Measurements from ENCODE around the gene KLHL9. TPM values are rescaled to one million over a fixed set of nuclear protein-coding genes. Genes with fewer than 3 reads are reported as not detected.

KLHL9 gene
- total and polyA plus RNA-seq, 4 experiments from 2014 or later: 14.3 to 40.1 (median 28.4) TPM

DNA sequence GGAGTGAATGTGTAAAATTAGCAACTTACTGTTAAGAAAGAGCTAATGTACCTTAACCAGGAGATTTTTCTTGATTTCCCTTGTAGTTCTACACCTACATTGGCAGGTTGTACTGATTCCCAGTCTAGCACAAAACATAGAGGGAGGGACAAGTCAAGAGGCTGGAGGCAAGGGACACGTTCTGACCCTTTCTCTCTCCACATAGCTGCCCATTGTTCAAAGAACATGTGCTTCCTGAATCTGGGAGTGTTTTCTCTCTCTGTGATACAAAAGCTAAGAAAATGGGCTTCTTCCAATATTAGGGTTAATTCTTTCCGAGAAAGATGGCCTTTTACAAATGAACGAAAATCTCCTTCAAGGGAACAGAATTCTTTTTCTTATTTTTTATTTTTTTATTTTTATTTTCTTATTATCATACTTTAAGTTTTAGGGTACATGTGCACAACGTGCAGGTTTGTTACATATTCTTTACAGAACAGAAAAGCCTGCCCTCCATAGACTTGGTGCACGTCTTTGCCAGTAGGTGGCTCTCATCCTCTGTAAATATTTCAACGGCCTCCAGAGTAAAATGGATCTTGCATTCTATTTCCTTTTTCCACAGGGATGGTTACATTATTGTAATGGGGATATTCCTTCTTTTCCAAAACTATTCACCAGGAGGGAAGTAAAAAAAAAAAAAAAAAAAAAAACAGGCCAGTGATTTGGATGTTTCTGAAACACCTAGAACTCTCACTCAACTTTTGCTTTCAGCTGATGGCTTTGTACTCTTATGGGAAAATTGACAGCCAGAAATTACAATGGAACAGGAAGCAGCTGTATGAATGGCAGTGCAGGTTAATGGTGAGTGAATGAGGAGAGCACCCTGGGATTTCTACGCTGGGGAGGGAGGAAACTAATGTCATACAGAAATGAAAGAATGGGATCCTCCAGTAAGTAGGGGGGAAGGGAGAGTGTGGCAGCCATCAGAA is 17.0 kb downstream of the KLHL9 start:
- POLR2A ChIA-PET (ENCODE audit: partially characterized antibody): interaction anchor here (0.6 to 1.5 kb wide), 3 partner anchors 16 to 319 kb away, joined by 3 to 5 read pairs (median 4); no protein-coding TSS in a partner anchor
- CTCF ChIA-PET (ENCODE audit: partially characterized antibody): interaction anchor here (0.6 to 12.4 kb wide), 24 partner anchors 8 to 1208 kb away, joined by 3 to 227 read pairs (median 4); partner anchors contain the start of gene KLHL9
- no peaks in the 10 kb centered on the region for H3K9me3 ChIP-seq (ENCODE audit: control insufficient read depth in 1 of 2, low read length in 2 of 2)
- intact Hi-C loops (cut with micrococcal nuclease): loop anchor here (1.0 to 2.0 kb wide), 4 partner anchors 78 to 471 kb away; no protein-coding TSS in a partner anchor
- peak overlapping the region in 6 of 7 donors; percentile 17 to 87 (median 70) for H3K27ac Mint-ChIP-seq
- no peak overlapping the region for H3K4me3 Mint-ChIP-seq
- no peak overlapping the region for H3K27ac ChIP-seq (ENCODE audit: low read depth, low read length)
- peak; percentile 17 to 40 (median 33) for DNase-seq
- H3K27me3 ChIP-seq (ENCODE audit: insufficient read depth, low read length): no peaks in the 10 kb centered on the region
- no peaks in the 10 kb centered on the region for H3K9me3 Mint-ChIP-seq
- H3K4me3 ChIP-seq (ENCODE audit: low read length in 2 of 2): no peak overlapping the region
- H3K27me3 Mint-ChIP-seq: no peaks in the 10 kb centered on the region
- peaks cover 6 to 23% of the 10 kb centered on the region in 2 donors for H3K36me3 Mint-ChIP-seq
- H3K4me1 ChIP-seq (ENCODE audit: insufficient read depth, low read length): no peaks in the 10 kb centered on the region
- no peaks in the 10 kb centered on the region for H3K36me3 ChIP-seq (ENCODE audit: insufficient read depth, low read length)
- peaks cover 0 to 5% (median 3%) of the 10 kb centered on the region in 4 donors for H3K4me1 Mint-ChIP-seq

- Mint-ChIP-seq H3K36me3 (peaks cover 0 to 12% of the 10 kb centered on the region in 2 donors), H3K27me3 (no peaks in the 10 kb centered on the region), H3K9me3 (no peaks in the 10 kb centered on the region), H3K4me1 (peaks cover 0 to 5% (median 3%) of the 10 kb centered on the region in 4 donors), H3K4me3 (no peak overlapping the region), H3K27ac (no peak overlapping the region)
- intact Hi-C loops (cut with micrococcal nuclease): no loop called here
- Histone ChIP-seq H3K9me3 (ENCODE audit: control insufficient read depth in 1 of 2, low read length in 2 of 2) (no peaks in the 10 kb centered on the region), H3K4me3 (ENCODE audit: low read length in 2 of 2) (no peak overlapping the region), H3K36me3 (ENCODE audit: insufficient read depth, low read length) (no peaks in the 10 kb centered on the region), H3K27me3 (ENCODE audit: insufficient read depth, low read length) (no peaks in the 10 kb centered on the region), H3K4me1 (ENCODE audit: insufficient read depth, low read length) (no peaks in the 10 kb centered on the region), H3K27ac (ENCODE audit: low read depth, low read length) (no peak overlapping the region)
- ChIA-PET POLR2A (ENCODE audit: partially characterized antibody) (no interaction called here), CTCF (ENCODE audit: partially characterized antibody) (interaction anchor here (0.6 to 12.4 kb wide), 3 partner anchors 9 to 474 kb away, joined by 3 to 227 read pairs (median 3); no protein-coding TSS in a partner anchor)
- no peak for DNase-seq
These were observed 18.3 kb downstream of the KLHL9 start for GRCh38 chr9:21316860-21317259.

- DNase-seq: no peak
- H3K9me3 ChIP-seq (ENCODE audit: control insufficient read depth in 1 of 2, low read length in 2 of 2): no peaks in the 10 kb centered on the region
- Mint-ChIP-seq H3K36me3 (peaks cover 0 to 6% of the 10 kb centered on the region in 2 donors), H3K4me3 (no peak overlapping the region), H3K27ac (no peak overlapping the region), H3K27me3 (peaks cover 0 to 1% of the 10 kb centered on the region in 2 donors), H3K9me3 (no peaks in the 10 kb centered on the region), H3K4me1 (peaks cover 0 to 5% (median 3%) of the 10 kb centered on the region in 4 donors)
- no peaks in the 10 kb centered on the region for H3K36me3 ChIP-seq (ENCODE audit: insufficient read depth, low read length)
- no peak overlapping the region for H3K27ac ChIP-seq (ENCODE audit: low read depth, low read length)
- H3K4me3 ChIP-seq (ENCODE audit: low read length in 2 of 2): no peak overlapping the region
- H3K27me3 ChIP-seq (ENCODE audit: insufficient read depth, low read length): no peaks in the 10 kb centered on the region
- H3K4me1 ChIP-seq (ENCODE audit: insufficient read depth, low read length): no peaks in the 10 kb centered on the region
- intact Hi-C loops (cut with micrococcal nuclease): no loop called here
- ChIA-PET CTCF (ENCODE audit: partially characterized antibody) (interaction anchor here (0.6 to 12.4 kb wide), 6 partner anchors 10 to 474 kb away, joined by 3 to 227 read pairs (median 3); no protein-coding TSS in a partner anchor), POLR2A (ENCODE audit: partially characterized antibody) (interaction anchor here (0.7 kb wide), 1 partner anchor 931 kb away, joined by 3 read pairs; no protein-coding TSS in a partner anchor)
These were observed 19.0 kb downstream of the KLHL9 start for GRCh38 chr9:21316032-21316842.

- H3K27ac ChIP-seq (ENCODE audit: low read depth, low read length): no peak overlapping the region
- H3K4me3 Mint-ChIP-seq: no peak overlapping the region
- peaks cover 0 to 5% (median 3%) of the 10 kb centered on the region in 4 donors for H3K4me1 Mint-ChIP-seq
- DNase-seq: no peak
- H3K27me3 Mint-ChIP-seq: peaks cover 0 to 3% of the 10 kb centered on the region in 2 donors
- no peaks in the 10 kb centered on the region for H3K27me3 ChIP-seq (ENCODE audit: insufficient read depth, low read length)
- H3K4me3 ChIP-seq (ENCODE audit: low read length in 2 of 2): no peak overlapping the region
- POLR2A ChIA-PET (ENCODE audit: partially characterized antibody): no interaction called here
- intact Hi-C loops (cut with micrococcal nuclease): no loop called here
- H3K27ac Mint-ChIP-seq: no peak overlapping the region
- no peaks in the 10 kb centered on the region for H3K36me3 ChIP-seq (ENCODE audit: insufficient read depth, low read length)
- H3K9me3 Mint-ChIP-seq: no peaks in the 10 kb centered on the region
- no peaks in the 10 kb centered on the region for H3K36me3 Mint-ChIP-seq
- no peaks in the 10 kb centered on the region for H3K4me1 ChIP-seq (ENCODE audit: insufficient read depth, low read length)
- no peaks in the 10 kb centered on the region for H3K9me3 ChIP-seq (ENCODE audit: control insufficient read depth in 1 of 2, low read length in 2 of 2)
- CTCF ChIA-PET (ENCODE audit: partially characterized antibody): interaction anchor here (1.2 to 1.6 kb wide), 4 partner anchors 9 to 84 kb away, joined by 3 to 7 read pairs (median 6); no protein-coding TSS in a partner anchor
These were observed 21.1 kb downstream of the KLHL9 start for GRCh38 chr9:21314152-21314551.

DNA sequence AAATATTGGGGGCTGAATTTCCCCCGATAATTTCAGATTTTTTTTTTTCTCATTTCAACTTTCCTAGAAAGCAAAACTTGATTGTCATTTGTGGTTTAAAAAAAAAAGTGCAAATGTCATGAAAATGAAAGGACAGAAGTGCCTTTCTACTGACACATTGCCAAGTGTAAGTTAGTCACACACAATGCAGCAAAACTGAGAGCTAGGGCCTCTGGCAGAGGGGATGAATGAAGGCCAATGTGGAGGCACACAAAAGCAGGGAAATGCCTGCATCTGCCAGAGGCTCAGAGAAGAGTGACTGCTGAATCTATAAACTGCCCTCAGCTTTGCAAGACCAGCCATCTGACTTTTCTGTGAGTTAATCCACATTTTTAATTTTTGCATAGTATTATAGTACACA is 23.3 kb downstream of the KLHL9 start:
- CTCF ChIA-PET (ENCODE audit: partially characterized antibody): no interaction called here
- Histone ChIP-seq H3K27me3 (ENCODE audit: insufficient read depth, low read length) (no peaks in the 10 kb centered on the region), H3K4me3 (ENCODE audit: low read length in 2 of 2) (no peak overlapping the region), H3K36me3 (ENCODE audit: insufficient read depth, low read length) (no peaks in the 10 kb centered on the region), H3K9me3 (ENCODE audit: control insufficient read depth in 1 of 2, low read length in 2 of 2) (no peaks in the 10 kb centered on the region), H3K27ac (ENCODE audit: low read depth, low read length) (no peak overlapping the region), H3K4me1 (ENCODE audit: insufficient read depth, low read length) (no peaks in the 10 kb centered on the region)
- Mint-ChIP-seq H3K27ac (no peak overlapping the region), H3K36me3 (no peaks in the 10 kb centered on the region), H3K9me3 (no peaks in the 10 kb centered on the region), H3K4me3 (no peak overlapping the region), H3K27me3 (peaks cover 7% of the 10 kb centered on the region in 2 donors), H3K4me1 (no peaks in the 10 kb centered on the region)
- no peak for DNase-seq
- POLR2A ChIA-PET (ENCODE audit: partially characterized antibody): no interaction called here
- intact Hi-C loops (cut with micrococcal nuclease): no loop called here

GRCh38 chr9:21305213-21305612 is 30.0 kb downstream of the KLHL9 start, which contains the start of gene IFNA5:
IFNA5 (minus strand) TSS chr9:21305313; CDS start chr9:21305256, 57 bp downstream.
- ChIA-PET POLR2A (ENCODE audit: partially characterized antibody) (no interaction called here), CTCF (ENCODE audit: partially characterized antibody) (interaction anchor here (2.2 kb wide), 1 partner anchor 91 kb away, joined by 5 read pairs; no protein-coding TSS in a partner anchor)
- Histone ChIP-seq H3K4me1 (ENCODE audit: insufficient read depth, low read length) (no peaks in the 10 kb centered on the region), H3K36me3 (ENCODE audit: insufficient read depth, low read length) (no peaks in the 10 kb centered on the region), H3K27me3 (ENCODE audit: insufficient read depth, low read length) (peaks cover 4% of the 10 kb centered on the region), H3K27ac (ENCODE audit: low read depth, low read length) (no peak within 1 kb of the TSS), H3K4me3 (ENCODE audit: low read length in 2 of 2) (no peak within 1 kb of the TSS), H3K9me3 (ENCODE audit: control insufficient read depth in 1 of 2, low read length in 2 of 2) (no peaks in the 10 kb centered on the region)
- no peak for DNase-seq
- intact Hi-C loops (cut with micrococcal nuclease): no loop called here
- Mint-ChIP-seq H3K27me3 (peaks cover 26 to 28% of the 10 kb centered on the region in 2 donors), H3K9me3 (peaks cover 0 to 5% (median 0%) of the 10 kb centered on the region in 8 donors), H3K4me1 (no peaks in the 10 kb centered on the region), H3K27ac (no peak within 1 kb of the TSS), H3K4me3 (no peak within 1 kb of the TSS), H3K36me3 (no peaks in the 10 kb centered on the region)
